ENCODE data around the gene CENPVL3.

DNA sequence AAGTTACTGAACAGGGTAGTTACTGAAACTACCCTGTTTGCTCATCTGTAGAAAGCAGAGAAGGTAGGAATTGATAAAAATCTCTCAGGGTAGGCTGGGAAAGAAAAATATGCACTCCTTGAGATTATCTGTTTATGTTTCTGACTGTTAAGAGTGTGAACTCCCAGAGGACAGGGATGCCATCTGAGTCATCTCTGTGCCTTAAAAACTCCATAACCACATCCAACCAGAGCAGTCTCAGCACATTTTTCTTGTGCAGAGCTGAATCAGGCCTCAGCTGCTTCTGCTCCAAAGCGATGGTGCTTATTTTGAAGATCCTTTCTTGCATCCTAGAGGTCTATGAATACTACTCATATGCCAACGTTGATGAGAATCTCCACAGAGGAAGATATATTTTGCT lies 9.9 kb downstream of the CENPVL3 start:
- TF ChIP-seq GATA2 (IDR thresholded peaks at IDR 0.05; ENCODE audit: low read depth, low read length) (no peak), GATA3 (IDR thresholded peaks at IDR 0.05; ENCODE audit: low read depth, low read length) (no peak)
